WI38 (cell line): ENCODE data around the gene POLR2B.

ENCODE experiments used
- H3K4me3 ChIP-seq: 2 replicates; pipeline ENCODE4 v1.5.1; 2011; ENCODE audit warnings: low read depth, mild to moderate bottlenecking, control low read depth, low read length
- CTCF ChIP-seq: IDR thresholded peaks from 2 replicates; pipeline ENCODE4 v1.5.1; 2012; ENCODE audit warnings: low read depth, mild to moderate bottlenecking, control low read depth, low read length

Gene POLR2B

DNA sequence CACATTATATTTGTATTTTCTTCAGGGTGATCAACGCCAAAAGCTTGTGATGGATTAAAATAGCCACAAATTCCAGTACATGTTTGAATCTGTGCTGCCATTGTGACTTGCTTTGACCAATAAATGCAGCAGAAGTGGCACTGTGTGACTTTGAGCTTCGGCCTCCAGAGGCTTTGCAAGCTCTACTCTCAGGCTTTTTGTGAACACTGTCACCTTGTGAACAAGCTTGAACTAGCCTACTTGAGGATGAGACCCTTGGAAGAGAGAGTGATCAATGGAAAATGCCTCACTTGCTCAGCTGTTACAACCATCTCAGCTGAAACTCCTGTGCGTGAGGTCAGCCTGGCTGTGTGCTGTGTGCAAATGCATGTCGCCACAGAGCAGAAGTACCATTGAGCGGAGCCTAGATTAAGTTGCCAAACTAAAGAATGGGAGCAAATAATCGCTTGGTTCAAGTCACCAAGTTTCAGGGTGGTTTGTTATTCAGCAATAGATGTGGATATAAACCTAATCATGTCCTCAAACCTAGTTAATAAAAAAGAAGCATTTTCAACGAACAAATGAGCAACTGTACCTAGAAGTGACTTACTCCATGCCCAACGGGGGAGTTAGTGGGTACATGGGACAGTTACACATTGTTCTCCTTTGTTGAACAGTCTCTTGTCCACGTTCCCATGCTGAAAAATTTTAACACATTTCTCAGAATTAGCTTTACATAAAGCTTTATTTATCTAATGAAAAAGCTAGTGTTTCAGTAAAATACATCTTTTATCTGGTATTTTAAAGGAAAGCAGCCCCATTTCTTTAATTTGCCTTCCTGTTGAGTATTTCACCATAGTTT lies 24.8 kb upstream of the POLR2B start:
- H3K4me3 ChIP-seq, result no peak overlapping the region
- TF ChIP-seq CTCF, result no peak

GRCh38 chr4:56958111-56958517 lies 20.6 kb upstream of the POLR2B start:
- peak overlapping the region; percentile 41 for H3K4me3 ChIP-seq
- no peak for TF ChIP-seq CTCF

- no peak overlapping the region for H3K4me3 ChIP-seq
- TF ChIP-seq CTCF, result no peak
Measured at GRCh38 chr4:56959100-56959499, 19.6 kb upstream of the POLR2B start.

GRCh38 chr4:56961107-56961500 lies 17.6 kb upstream of the POLR2B start:
- H3K4me3 ChIP-seq, result no peak overlapping the region
- no peak for TF ChIP-seq CTCF

DNA sequence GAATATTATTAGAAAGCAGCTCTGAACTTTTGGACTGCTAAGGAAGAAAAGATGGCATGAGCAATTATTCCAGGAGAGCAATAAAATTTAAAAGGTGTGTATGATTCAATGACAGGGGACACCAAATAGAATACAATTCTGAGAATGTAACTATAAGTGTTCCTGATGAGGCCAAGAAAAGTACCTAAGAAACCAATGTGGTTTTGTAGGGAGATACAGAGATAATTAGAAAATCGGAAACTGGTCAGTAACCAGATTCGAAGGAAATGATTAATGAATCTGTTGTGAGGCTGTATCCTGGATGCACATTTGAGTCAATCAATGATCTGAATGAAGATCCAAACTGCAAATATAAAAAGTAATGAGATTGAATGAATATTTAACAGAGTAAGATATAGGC lies 7.3 kb upstream of the POLR2B start:
- no peak for TF ChIP-seq CTCF
- H3K4me3 ChIP-seq, result no peak overlapping the region

DNA sequence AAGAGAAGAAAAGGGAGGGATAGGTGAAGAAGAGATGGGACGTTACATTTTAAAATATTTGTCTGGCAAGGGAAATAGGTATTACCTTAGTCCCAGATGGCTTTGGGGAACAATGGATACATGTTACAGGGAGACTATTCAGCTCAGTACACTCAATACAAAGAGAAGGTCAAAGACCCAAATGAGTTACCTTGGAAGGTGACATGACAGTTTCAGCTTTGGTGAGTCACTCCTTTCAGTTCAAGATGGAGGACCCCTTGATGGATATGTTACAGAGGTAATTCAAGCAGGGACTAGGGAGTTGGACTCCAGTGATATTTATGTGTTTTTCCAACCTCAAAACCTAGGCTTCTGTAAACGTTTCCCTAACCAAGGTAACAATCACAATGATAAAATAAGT lies 6.3 kb upstream of the POLR2B start:
- no peak for TF ChIP-seq CTCF
- no peak overlapping the region for H3K4me3 ChIP-seq

DNA sequence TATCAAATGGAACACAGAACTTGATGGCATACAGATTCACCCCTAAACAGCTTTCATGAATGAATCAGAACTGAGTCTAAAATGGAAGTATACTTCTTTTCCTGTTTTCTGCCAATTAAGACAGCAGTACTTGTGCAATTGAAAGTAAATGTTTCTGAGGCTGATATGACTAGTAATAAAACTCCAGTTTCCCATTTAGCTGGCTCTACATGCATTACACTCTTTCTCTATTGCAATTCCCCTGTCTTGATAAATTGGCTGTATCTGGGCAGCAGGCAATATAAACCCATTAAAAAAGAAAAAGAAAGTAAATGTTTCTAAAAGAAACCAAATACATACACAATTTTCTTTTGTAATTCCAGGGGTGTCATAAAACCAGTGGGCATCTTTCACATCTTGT lies 5.9 kb upstream of the POLR2B start:
- TF ChIP-seq CTCF, result no peak

More for the DNA sequence above, 5.9 kb upstream of the POLR2B start:
- H3K4me3 ChIP-seq, result no peak overlapping the region
